Hindlimb muscle (tissue), 1 donor: Measurements from ENCODE around the gene MAP7D3. TPM values are rescaled to one million over a fixed set of nuclear protein-coding genes. Genes with fewer than 3 reads are reported as not detected.
A peak's percentile ranks its signal among the peaks of the same experiment; 100 is the strongest.
"Not testable (repeated sequence)": the region's sequence is repeated elsewhere in the genome, so short reads cannot be mapped to it uniquely, and the experiment has no call there.

ENCODE experiments used
- DNase-seq: peaks from one replicate; pipeline ENCODE4 v3.0.0-alpha.2; 2013
- polyA plus RNA-seq: library from polyadenylated mRNA; unstranded; fragments of 120-200 nt; gene quantifications from one replicate; pipeline ENCODE4 v1.2.1, GENCODE V29; 2013; ENCODE audit not compliant: insufficient read length

MAP7D3 gene
- polyA plus RNA-seq, 1 donor, result 10.6 TPM

- no peak for DNase-seq
Observed at GRCh38 chrX:136179133-136179532, 72.1 kb downstream of the MAP7D3 start.

- DNase-seq, result peak; percentile 42
Observed at GRCh38 chrX:136176399-136176825, 74.8 kb downstream of the MAP7D3 start.

GRCh38 chrX:136171420-136171819, 79.8 kb downstream of the MAP7D3 start:
- no peak for DNase-seq

- DNase-seq, result no peak
Observed at GRCh38 chrX:136170139-136170800, 80.9 kb downstream of the MAP7D3 start.

- DNase-seq, result no peak
Observed at GRCh38 chrX:136168929-136169735, 82.1 kb downstream of the MAP7D3 start.

GRCh38 chrX:136167989-136168388, 83.2 kb downstream of the MAP7D3 start:
- not testable (repeated sequence) for DNase-seq

GRCh38 chrX:136166221-136166855, 84.9 kb downstream of the MAP7D3 start:
- no peak for DNase-seq

GRCh38 chrX:136165406-136165805, 85.8 kb downstream of the MAP7D3 start:
- DNase-seq, result no peak

GRCh38 chrX:136163689-136164088, 87.5 kb downstream of the MAP7D3 start:
- no peak for DNase-seq

Other genes starting within 250 kb of the MAP7D3 start
- gene FHL1, start 103.9 kb downstream of the MAP7D3 start, polyA plus RNA-seq, result 1,206 TPM
- gene ADGRG4, start 49.6 kb upstream of the MAP7D3 start, polyA plus RNA-seq, result not detected
- not detected for gene BRS3, start 236.5 kb upstream of the MAP7D3 start, polyA plus RNA-seq
- gene HTATSF1, start 246.2 kb upstream of the MAP7D3 start, polyA plus RNA-seq, result 98.5 TPM